8988T (cell line): ENCODE measurements around the gene PCNT.
A peak's percentile ranks its signal among the peaks of the same experiment; 100 is the strongest.
"Not testable (repeated sequence)": the region's sequence is repeated elsewhere in the genome, so short reads cannot be mapped to it uniquely, and the experiment has no call there.

ENCODE experiments used
- DNase-seq: peaks from one replicate; pipeline ENCODE4 v3.0.0; 2011

The PCNT gene

GRCh38 chr21:46310260-46310659 lies 13.7 kb upstream of the PCNT start:
- DNase-seq: not testable (repeated sequence)

- no peak for DNase-seq
Observed at GRCh38 chr21:46311568-46311967, 12.4 kb upstream of the PCNT start.

- DNase-seq: no peak
Observed at GRCh38 chr21:46312949-46313348, 11.0 kb upstream of the PCNT start.

GRCh38 chr21:46314441-46315020 lies 9.4 kb upstream of the PCNT start:
- DNase-seq: no peak

- DNase-seq: no peak
Observed at GRCh38 chr21:46316708-46317324, 7.1 kb upstream of the PCNT start.

GRCh38 chr21:46317710-46318463 lies 6.1 kb upstream of the PCNT start:
- DNase-seq: no peak

GRCh38 chr21:46318464-46318845 lies 5.5 kb upstream of the PCNT start:
- no peak for DNase-seq

GRCh38 chr21:46319186-46319585 lies 4.8 kb upstream of the PCNT start:
- no peak for DNase-seq

- no peak for DNase-seq
Observed at GRCh38 chr21:46320331-46320801, 3.6 kb upstream of the PCNT start.

GRCh38 chr21:46322351-46323226 lies 1.4 kb upstream of the PCNT start:
- no peak for DNase-seq

- no peak for DNase-seq
Observed at GRCh38 chr21:46323227-46323709, 688 bp upstream of the PCNT start.

GRCh38 chr21:46324390-46325072 lies 575 bp downstream of the PCNT start:
- peak; percentile 74 for DNase-seq

- DNase-seq: peak; percentile 62
Observed at GRCh38 chr21:46325073-46325912, 1.3 kb downstream of the PCNT start.

GRCh38 chr21:46326110-46326703 lies 2.3 kb downstream of the PCNT start:
- no peak for DNase-seq

- DNase-seq: no peak
Observed at GRCh38 chr21:46327711-46328110, 3.8 kb downstream of the PCNT start.

- no peak for DNase-seq
Observed at GRCh38 chr21:46328151-46328550, 4.2 kb downstream of the PCNT start.

- no peak for DNase-seq
Observed at GRCh38 chr21:46329796-46330195, 5.8 kb downstream of the PCNT start.

- DNase-seq: no peak
Observed at GRCh38 chr21:46334351-46335140, 10.6 kb downstream of the PCNT start.

- no peak for DNase-seq
Observed at GRCh38 chr21:46336603-46337002, 12.6 kb downstream of the PCNT start.

- no peak for DNase-seq
Observed at GRCh38 chr21:46340998-46341397, 17.0 kb downstream of the PCNT start.
